Heart left ventricle (tissue), 13 donors: ENCODE measurements around the gene NTF3.

Experiments used
- CTCF ChIP-seq, 12 donors: fragments of 200-600 bp; sonication (generic) in 4 of 12; IDR thresholded peaks; one replicate each; pipeline versions ENCODE4 v1.5.0 to v1.8.0; 2018 to 2022; ENCODE audit warnings: antibody characterized with exemption in 12 of 12, mild to moderate bottlenecking in 5 of 12
- POLR2A ChIP-seq, 2 donors: fragments of 450-650 bp; IDR thresholded peaks; one replicate each; pipeline ENCODE4 v1.6.1; 2017; ENCODE audit warnings: antibody characterized with exemption in 2 of 2, mild to moderate bottlenecking in 2 of 2, moderate library complexity in 2 of 2
- donor health status: ischemic (EF 13 %, LVEDD 7.1; RV severe dilation, severe dysfunction).
- donor health status: DM: no; HTN: yes; CAD: no.
- donor health status: DM: no; HTN: no; CAD: no.
- donor health status: ischemic (EF 25% LVEDD 6.9; RV normal size, moderate dysfunction).
- donor health status: ischemic (EF 25% LVEDD 5.7; RV mildly dilated, moderate dysfunction).
- donor health status: ischemic (EF 35%, LVEDD 5.7; RV mildly dilated, moderate dysfunction).
- donor health status: nonischemic (EF 11% LVEDD 7.7; RV severe dilation, severe dysfunction).
- donor health status: DM: yes; HTN: yes; CAD: no.
- donor health status: PGD.
- donor health status: ischemic (EF 29% LVEDD 5.4; RV normal size, mild dysfunction).
- donor health status: nonischemic (EF 23%, LVEDD 6.1; RV moderate dilation, normal function).

- no peak for TF ChIP-seq POLR2A (IDR thresholded peaks at IDR 0.05)
- TF ChIP-seq CTCF (IDR thresholded peaks at IDR 0.05), result no peak
These were observed 9.1 kb downstream of the NTF3 start for GRCh38 chr12:5440978-5441377.
